Measurements from ENCODE around the gene HIP1.
"Not testable (repeated sequence)": the region's sequence is repeated elsewhere in the genome, so short reads cannot be mapped to it uniquely, and the experiment has no call there.

Gene HIP1

DNA sequence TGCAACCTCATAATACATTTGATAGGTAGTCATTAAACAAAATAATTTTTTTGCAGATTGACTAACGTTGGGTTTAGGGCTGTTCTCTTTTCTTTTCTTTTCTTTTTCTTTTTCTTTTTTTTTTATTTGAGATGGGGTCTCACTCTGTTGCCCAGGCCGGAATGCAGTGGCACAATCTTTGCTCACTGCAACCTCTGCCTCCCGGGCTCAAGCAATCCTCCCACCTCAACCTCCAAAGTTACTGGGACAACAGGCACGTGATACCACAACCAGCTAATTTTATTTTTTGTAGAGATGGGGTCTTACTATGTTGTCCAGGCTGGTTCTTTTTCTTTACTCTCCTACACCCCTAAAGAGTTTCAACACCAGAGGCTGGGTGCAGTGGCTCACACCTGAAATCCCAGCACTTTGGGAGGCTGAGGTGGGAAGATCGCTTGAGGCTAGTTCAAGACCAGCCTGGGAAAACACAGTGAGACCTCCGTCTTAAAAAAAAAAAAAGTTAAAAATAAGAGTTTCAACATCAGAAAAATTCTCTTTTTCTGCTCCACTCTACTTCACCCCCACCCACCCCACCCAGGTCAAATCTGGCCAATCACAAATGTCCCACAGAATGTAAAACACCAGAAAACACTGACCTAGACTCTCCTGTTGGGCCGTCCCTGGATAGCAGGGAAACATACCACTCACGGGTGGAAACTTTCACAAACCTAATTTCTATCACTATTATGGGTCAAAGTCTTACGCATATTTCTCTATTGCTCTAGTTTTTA is 3.0 kb downstream of the HIP1 start:
- no peak for DNase-seq (ENCODE audit: low read depth)
- no peak overlapping the region for H3K4me3 ChIP-seq (ENCODE audit: low read depth, low read length)
- TF ChIP-seq, protein P1, sequence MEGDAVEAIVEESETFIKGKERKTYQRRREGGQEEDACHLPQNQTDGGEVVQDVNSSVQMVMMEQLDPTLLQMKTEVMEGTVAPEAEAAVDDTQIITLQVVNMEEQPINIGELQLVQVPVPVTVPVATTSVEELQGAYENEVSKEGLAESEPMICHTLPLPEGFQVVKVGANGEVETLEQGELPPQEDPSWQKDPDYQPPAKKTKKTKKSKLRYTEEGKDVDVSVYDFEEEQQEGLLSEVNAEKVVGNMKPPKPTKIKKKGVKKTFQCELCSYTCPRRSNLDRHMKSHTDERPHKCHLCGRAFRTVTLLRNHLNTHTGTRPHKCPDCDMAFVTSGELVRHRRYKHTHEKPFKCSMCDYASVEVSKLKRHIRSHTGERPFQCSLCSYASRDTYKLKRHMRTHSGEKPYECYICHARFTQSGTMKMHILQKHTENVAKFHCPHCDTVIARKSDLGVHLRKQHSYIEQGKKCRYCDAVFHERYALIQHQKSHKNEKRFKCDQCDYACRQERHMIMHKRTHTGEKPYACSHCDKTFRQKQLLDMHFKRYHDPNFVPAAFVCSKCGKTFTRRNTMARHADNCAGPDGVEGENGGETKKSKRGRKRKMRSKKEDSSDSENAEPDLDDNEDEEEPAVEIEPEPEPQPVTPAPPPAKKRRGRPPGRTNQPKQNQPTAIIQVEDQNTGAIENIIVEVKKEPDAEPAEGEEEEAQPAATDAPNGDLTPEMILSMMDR (IDR thresholded peaks at IDR 0.05; ENCODE audit: insufficient read depth, low read depth, low read length, missing control alignments), result no peak

DNA sequence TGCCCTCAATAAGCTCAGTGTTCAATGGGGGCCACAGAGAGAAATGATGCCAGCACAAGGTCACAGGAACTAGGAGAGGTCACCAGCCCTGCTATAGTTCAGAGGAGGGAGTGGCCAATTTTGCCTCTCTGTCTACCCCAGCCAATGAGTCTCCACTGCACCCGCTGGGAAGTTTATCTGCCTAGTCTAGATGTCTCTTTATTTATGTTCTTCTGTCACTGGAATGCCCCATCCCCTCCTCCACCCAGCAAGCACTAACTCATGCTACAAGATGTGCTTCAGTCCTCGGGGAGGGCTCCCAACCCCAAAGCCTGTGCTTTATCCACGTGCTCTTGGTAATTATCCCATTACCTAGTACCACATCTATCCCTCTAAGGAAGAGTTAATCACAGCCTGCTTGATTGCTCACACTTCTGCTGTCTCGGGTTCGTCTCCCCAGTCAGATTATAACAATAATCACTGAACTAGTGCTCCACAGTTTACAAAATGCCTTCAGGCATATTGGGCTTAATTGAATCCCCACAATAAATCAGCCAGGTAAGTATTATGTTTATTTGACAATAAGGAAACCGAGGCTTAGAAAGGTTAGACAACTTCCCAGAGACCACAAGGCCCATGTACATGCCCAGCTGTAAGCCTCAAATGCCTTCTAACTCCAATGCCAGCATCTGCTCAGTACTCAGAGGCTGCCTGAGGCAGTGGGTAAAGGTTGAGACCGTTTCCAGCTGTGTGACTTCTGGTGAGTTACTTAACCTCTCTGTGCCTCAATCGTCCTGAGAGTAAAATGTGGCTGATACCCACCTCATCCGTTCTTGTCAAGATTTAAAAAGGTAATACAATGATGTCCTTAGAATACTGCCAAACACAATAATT is 3.9 kb downstream of the HIP1 start:
- H3K4me3 ChIP-seq (ENCODE audit: low read depth, low read length), result no peak overlapping the region
- DNase-seq (ENCODE audit: low read depth), result no peak

DNA sequence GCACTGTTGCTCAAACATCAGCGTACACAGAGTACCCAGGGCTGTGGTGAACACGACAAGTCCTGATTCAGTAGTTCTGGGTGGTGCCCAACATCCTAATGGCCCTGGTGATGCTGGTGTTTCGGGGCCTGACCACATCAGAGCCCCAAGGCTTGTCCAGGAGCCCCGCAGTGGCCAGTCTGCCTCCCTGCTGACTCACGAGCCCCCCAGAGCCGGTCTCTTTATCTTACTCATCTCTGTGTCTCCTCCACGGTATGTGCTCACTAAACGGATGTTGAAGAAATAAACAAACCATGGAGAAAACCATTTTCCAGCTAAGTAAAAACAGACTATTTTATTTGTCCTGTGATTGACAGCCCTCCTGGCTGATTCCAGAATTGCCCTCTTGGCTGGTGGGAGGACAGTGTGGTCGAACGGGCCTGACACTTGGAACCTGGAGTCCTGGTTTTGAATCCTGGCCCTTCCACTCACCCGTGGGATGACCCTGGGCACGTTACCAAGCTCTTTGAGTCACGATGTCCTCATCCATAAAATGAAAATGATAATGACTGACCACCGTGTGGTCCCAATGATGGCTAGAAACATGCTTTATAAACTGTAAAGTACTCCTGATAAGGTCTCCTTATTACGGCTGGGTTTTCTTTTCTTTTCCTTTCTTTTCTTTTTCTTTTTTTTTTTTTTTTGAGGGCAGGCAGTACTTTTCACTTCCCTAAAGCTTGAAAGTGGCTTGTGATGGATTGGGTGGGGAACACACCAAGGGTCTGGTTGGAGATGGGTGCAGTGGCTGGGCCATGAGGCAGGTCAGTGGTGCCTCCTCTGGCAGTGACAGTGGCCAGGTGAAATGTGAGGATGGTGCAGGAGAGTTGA is 5.7 kb downstream of the HIP1 start:
- no peak for DNase-seq (ENCODE audit: low read depth)
- TF ChIP-seq, protein P1 (IDR thresholded peaks at IDR 0.05; ENCODE audit: insufficient read depth, low read depth, low read length, missing control alignments), result no peak
- no peak overlapping the region for H3K4me3 ChIP-seq (ENCODE audit: low read depth, low read length)

More for the DNA sequence above, 3.9 kb downstream of the HIP1 start:
- TF ChIP-seq, protein P1 (IDR thresholded peaks at IDR 0.05; ENCODE audit: insufficient read depth, low read depth, low read length, missing control alignments), result no peak

DNA sequence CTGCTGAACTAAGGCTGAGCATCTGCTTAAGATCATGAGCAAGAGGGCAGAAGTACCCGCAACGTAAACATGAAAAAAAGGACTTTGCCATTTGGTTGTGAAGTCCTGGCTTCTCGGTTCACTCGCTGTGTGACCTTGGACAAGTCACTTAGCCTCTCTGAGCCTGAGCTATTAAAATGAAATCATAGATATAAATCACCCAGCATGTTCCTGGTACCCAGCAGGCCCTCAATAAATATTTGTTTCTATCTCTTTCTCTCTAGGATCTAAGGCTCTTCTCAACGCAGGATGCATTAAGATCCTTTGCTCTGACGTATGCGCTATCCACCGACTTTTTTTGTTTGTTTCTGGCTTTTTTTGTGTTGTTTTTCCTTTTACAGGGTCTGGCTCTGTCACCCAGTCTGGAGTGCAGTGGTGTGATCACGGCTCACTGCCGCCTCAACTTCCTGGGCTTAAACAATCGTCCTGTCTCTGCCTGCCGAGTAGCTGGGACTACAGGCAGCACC is 6.7 kb downstream of the HIP1 start:
- DNase-seq (ENCODE audit: low read depth), result no peak
- no peak overlapping the region for H3K4me3 ChIP-seq (ENCODE audit: low read depth, low read length)
- TF ChIP-seq, protein P1 (IDR thresholded peaks at IDR 0.05; ENCODE audit: insufficient read depth, low read depth, low read length, missing control alignments), result no peak

DNA sequence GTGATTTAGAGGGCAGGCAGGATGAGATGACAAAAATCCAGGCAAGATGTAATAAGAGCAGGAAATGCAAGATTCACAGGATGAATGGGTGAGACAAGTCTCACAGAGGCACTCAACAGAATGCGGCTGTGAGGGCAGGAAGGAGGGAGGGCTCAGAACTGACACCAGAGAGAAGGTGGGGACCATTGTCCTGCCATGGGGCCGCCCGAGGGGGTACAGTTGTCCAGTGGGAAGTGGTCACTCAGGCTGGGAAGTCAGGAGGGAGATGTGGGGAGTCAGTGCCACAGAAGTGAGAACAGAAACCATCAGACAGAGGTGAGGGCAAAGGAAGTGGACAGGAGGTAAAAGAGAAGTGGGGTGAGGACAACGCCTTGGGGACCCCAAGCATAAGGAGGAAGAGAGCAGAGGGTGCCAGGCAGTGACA is 8.9 kb downstream of the HIP1 start:
- H3K4me3 ChIP-seq (ENCODE audit: low read depth, low read length), result no peak overlapping the region
- DNase-seq (ENCODE audit: low read depth), result no peak
- TF ChIP-seq, protein P1 (IDR thresholded peaks at IDR 0.05; ENCODE audit: insufficient read depth, low read depth, low read length, missing control alignments), result no peak

DNA sequence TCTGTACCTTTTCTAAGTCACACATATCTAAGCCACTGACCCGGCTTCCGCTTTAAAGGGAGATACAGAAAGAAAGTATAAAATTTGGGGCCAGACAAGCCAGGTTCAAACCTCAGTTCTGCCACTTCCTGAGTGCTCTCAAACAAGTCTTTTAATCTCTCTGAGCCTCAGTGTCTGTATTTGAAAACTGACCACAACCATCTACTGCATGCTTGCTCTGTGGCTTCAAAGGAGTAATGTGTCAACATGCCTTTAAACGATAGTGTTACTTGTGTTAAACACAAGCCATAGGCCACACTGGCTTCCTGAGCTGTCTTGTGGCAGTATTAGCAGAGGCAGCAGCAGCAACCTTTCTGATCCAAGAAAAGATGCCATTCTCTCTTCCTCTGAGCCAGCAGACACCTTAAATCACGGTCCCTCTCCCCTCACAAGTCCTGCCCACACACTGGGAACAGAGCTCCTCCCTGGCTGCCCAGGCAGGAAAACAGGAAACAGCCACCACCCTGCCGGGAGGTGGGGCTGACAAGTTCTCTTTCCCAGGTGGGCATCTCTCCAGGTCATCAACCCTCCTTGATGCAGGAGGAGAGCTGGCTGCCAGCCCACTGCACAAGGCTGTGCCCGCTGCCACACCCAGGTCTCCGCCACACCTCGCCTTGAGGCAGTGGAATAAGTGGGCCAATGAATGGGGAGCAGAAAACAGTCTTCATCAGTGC is 10.7 kb downstream of the HIP1 start:
- H3K4me3 ChIP-seq (ENCODE audit: low read depth, low read length), result no peak overlapping the region
- TF ChIP-seq, protein P1 (IDR thresholded peaks at IDR 0.05; ENCODE audit: insufficient read depth, low read depth, low read length, missing control alignments), result no peak
- DNase-seq (ENCODE audit: low read depth), result peak; percentile 55

DNA sequence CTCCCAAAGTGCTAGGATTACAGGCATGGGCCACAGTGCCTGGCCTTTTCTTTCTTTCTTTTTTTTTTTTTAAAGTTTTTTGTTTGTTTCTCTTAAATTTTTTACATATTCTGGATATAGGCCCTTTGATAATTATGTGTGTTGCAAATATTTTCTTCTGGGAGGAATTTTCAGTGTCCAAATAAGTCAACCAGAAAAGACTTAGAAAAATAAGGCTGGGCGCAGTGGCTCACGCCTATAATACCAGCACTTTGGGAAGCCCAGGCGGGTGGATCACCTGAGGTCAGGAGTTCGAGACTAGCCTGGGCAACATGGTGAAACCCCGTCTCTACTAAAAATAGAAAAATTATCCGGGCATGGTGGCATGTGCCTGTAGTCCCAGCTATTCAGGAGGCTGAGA is 11.4 kb downstream of the HIP1 start:
- not testable (repeated sequence) for DNase-seq (ENCODE audit: low read depth)

More for the DNA sequence above, 11.4 kb downstream of the HIP1 start:
- not testable (repeated sequence) for H3K4me3 ChIP-seq (ENCODE audit: low read depth, low read length)
